ENCODE data around the gene RUVBL1.
A peak's percentile ranks its signal among the peaks of the same experiment; 100 is the strongest.

RUVBL1 gene

GRCh38 chr3:128123538-128124368, at the start of gene RUVBL1:
Gene RUVBL1 (minus strand): TSS chr3:128123812. CDS start chr3:128123724, 88 bp downstream.
- Mint-ChIP-seq H3K36me3 (ENCODE audit: low read depth) (peaks cover 11% of the 10 kb centered on the region), H3K4me1 (peaks cover 35% of the 10 kb centered on the region), H3K27ac (peak within 1 kb of the TSS; percentile 100), H3K9me3 (peaks cover 5% of the 10 kb centered on the region), H3K4me3 (peak within 1 kb of the TSS; percentile 100), H3K27me3 (ENCODE audit: low read depth, poor library complexity) (peaks cover 24% of the 10 kb centered on the region)
- TF ChIP-seq CTCF (IDR thresholded peaks at IDR 0.05), result no peak
- peak; percentile 93 for DNase-seq

- Mint-ChIP-seq H3K27ac (no peak overlapping the region), H3K4me3 (no peak overlapping the region), H3K9me3 (no peaks in the 10 kb centered on the region), H3K36me3 (ENCODE audit: low read depth) (no peaks in the 10 kb centered on the region), H3K27me3 (ENCODE audit: low read depth, poor library complexity) (peaks cover 3% of the 10 kb centered on the region), H3K4me1 (peaks cover 45% of the 10 kb centered on the region)
- DNase-seq, result no peak
- no peak for TF ChIP-seq CTCF (IDR thresholded peaks at IDR 0.05)
Observed at GRCh38 chr3:128173200-128173599, 49.6 kb upstream of the RUVBL1 start.

- Mint-ChIP-seq H3K4me3 (no peak overlapping the region), H3K27me3 (ENCODE audit: low read depth, poor library complexity) (peaks cover 3% of the 10 kb centered on the region), H3K36me3 (ENCODE audit: low read depth) (peaks cover 6% of the 10 kb centered on the region), H3K9me3 (no peaks in the 10 kb centered on the region), H3K4me1 (peaks cover 63% of the 10 kb centered on the region), H3K27ac (peak overlapping the region; percentile 73)
- peak; percentile 65 for DNase-seq
- TF ChIP-seq CTCF (IDR thresholded peaks at IDR 0.05), result peak; percentile 56
Observed at GRCh38 chr3:128170866-128171516, 47.4 kb upstream of the RUVBL1 start.

GRCh38 chr3:128168836-128169235, 45.2 kb upstream of the RUVBL1 start:
- Mint-ChIP-seq H3K9me3 (no peaks in the 10 kb centered on the region), H3K4me3 (no peak overlapping the region), H3K27ac (no peak overlapping the region), H3K27me3 (ENCODE audit: low read depth, poor library complexity) (peaks cover 3% of the 10 kb centered on the region), H3K36me3 (ENCODE audit: low read depth) (peaks cover 6% of the 10 kb centered on the region), H3K4me1 (peaks cover 45% of the 10 kb centered on the region)
- no peak for DNase-seq
- no peak for TF ChIP-seq CTCF (IDR thresholded peaks at IDR 0.05)

GRCh38 chr3:128167973-128168674, 44.5 kb upstream of the RUVBL1 start:
- H3K9me3 Mint-ChIP-seq, result no peaks in the 10 kb centered on the region
- peak overlapping the region; percentile 26 for H3K4me3 Mint-ChIP-seq
- no peak for DNase-seq
- TF ChIP-seq CTCF (IDR thresholded peaks at IDR 0.05), result no peak
- H3K27me3 Mint-ChIP-seq (ENCODE audit: low read depth, poor library complexity), result peaks cover 3% of the 10 kb centered on the region
- H3K36me3 Mint-ChIP-seq (ENCODE audit: low read depth), result peaks cover 6% of the 10 kb centered on the region
- H3K27ac Mint-ChIP-seq, result peak overlapping the region; percentile 54
- H3K4me1 Mint-ChIP-seq, result peaks cover 38% of the 10 kb centered on the region

All from nephron progenitor cell (in vitro differentiated cells).